SIG-M5 treated with dmso at 0.1 percent for 504 hours (cell line): ENCODE data around the gene SEC14L1.
A peak's percentile ranks its signal among the peaks of the same experiment; 100 is the strongest.
"Not testable (repeated sequence)": the region's sequence is repeated elsewhere in the genome, so short reads cannot be mapped to it uniquely, and the experiment has no call there.

Source experiments
- DNase-seq: peaks from one replicate; lab custom pipeline; 2025; ENCODE audit not compliant: unreplicated experiment; lab: John Stamatoyannopoulos, UW

SEC14L1 gene

GRCh38 chr17:77140878-77141767 is at the start of gene SEC14L1:
Gene SEC14L1, plus strand, starts transcription at chr17:77140969. Its CDS starts 2,628 bp downstream, at chr17:77143597.
- DNase-seq: no peak

DNA sequence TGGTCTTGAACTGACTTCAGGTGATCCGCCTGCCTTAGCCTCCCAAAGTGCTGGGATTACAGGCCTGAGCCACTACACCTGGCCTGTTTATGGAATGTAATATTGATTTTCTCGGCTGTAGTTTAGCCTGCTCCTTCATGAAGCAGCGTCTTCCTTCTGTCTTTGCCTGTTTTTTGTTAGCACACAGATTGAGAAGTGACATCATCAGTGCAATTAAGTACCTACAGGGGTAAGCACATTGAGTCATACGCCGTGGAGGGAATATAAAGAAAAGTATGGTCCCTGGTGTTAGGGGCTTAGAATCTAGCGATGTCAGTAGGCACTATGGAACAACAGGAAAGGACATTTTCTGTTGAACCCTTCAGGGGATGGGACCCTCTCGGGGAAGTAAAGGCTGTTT is 48.7 kb upstream of the SEC14L1 start:
- no peak for DNase-seq

DNA sequence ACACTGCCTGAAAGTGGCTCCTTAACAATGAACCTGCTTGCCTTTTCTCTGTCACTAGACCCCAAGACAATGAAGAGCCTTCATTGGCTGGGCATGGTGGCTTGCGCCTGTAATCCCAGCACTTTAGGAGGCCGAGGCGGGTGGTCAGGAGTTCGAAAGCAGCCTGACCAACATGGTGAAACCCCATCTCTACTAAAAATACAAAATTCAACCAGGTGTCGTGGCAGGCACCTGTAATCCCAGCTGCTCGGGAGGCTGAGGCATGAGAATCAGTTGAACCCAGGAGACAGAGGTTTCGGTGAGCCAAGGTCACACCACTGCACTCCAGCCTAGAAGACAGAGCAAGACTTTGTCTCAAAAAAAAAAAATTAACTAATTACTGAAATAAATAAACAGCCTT is 45.3 kb upstream of the SEC14L1 start:
- no peak for DNase-seq

GRCh38 chr17:77096570-77097214 is 44.1 kb upstream of the SEC14L1 start:
- peak; percentile 11 for DNase-seq

DNA sequence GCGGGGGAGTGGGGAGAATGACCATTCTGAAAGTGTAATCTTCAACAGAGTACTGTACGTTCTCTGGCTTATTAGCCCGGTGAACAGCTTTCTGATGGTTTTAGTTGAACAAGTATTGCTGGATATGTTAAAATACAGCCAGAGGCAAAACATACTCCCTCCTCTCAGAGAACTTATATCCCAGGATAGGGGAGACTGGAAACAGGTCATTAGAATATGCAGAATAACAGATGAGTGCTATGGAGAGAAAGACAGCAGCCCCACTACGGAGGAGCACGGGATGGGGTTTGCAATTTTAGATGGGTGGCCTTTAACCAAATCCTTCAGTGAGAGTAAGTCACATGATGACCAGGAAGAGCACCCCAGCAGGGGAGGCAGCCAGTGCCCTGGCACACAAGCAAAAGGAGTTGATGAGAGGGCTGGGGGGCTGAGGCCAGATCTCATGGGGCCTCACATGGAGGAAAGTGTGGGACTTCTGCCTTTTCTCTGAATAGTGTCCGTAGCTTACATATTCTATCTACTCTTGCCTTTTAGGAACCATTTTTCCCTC is 43.1 kb upstream of the SEC14L1 start:
- DNase-seq: no peak

- peak; percentile 87 for DNase-seq
Observed at GRCh38 chr17:77098884-77099545, 41.8 kb upstream of the SEC14L1 start.

DNA sequence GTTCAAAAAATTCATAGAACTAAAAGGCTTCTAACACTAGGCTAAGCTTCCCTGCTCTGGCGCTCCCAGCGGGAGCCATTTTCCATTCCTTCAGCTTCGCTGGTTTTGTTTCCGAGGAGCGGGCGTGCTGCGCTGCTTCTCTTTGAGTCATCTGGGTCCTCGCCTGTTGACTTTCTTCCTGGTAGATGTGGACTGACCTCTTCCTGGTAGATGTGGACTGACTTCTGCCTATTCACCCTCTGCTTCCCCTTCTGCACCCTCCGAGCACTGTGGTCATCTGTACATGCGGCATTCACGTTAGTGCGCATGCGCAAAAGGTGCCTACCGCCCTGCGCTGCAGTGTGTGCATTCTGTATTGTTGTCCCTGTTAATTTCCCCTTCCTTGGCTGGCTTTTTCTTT is 40.8 kb upstream of the SEC14L1 start:
- no peak for DNase-seq

GRCh38 chr17:77101521-77102410 is 39.0 kb upstream of the SEC14L1 start:
- no peak for DNase-seq

DNA sequence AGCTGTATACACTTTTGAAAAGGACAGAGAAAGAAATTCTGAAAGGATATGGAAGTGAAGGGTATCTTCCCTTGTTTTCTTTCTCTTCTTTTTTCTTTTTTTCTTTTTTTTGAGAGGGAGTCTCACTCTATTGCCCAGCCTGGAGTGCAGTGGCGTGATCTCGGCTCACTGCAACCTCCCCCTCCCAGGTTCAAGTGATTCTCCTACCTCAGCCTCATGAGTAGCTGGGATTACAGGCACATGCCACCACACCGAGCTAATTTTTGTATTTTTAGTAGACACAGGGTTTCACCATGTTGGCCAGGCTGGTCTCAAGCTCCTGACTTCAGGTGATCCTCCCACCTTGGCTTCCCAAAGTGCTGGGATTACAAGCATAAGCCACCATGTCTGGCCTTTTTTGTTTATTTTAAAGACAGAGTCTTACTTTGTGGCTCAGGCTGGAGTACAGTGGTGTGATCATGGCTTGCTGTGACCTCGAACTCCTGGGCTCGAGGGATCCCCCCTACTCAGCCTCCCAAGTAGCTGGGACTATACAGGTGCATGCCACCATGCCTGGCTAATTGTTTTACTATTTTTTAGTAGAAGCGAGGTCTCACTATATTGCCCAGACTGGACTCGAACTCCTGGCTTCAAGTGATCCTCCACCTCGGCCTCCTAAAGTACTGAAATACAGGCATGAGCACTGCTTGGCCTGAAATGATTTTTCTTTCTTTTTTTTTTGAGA is 38.2 kb upstream of the SEC14L1 start:
- DNase-seq: not testable (repeated sequence)

DNA sequence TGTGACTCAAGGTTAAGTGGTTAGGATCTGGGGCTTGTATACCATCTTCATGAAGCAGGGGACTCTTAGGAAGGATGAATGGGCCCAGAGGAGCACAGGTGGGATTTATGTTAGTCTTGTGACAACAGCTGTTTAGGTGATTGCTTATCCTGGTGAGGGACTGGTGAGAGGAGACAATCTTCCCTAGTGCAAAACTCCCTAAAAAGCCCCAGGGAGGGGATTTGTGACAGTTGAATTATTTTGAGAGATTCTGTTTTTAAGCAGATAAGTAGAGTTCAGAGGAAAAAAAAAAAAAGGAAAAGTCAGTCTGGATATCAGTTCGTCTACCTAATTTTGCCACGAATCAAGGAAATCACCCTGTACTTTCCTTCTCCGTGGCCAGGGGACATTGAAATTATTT is 35.1 kb upstream of the SEC14L1 start:
- DNase-seq: no peak

- DNase-seq: no peak
Observed at GRCh38 chr17:77106874-77107358, 33.9 kb upstream of the SEC14L1 start.

GRCh38 chr17:77107506-77108433 is 33.0 kb upstream of the SEC14L1 start:
- DNase-seq: no peak

DNA sequence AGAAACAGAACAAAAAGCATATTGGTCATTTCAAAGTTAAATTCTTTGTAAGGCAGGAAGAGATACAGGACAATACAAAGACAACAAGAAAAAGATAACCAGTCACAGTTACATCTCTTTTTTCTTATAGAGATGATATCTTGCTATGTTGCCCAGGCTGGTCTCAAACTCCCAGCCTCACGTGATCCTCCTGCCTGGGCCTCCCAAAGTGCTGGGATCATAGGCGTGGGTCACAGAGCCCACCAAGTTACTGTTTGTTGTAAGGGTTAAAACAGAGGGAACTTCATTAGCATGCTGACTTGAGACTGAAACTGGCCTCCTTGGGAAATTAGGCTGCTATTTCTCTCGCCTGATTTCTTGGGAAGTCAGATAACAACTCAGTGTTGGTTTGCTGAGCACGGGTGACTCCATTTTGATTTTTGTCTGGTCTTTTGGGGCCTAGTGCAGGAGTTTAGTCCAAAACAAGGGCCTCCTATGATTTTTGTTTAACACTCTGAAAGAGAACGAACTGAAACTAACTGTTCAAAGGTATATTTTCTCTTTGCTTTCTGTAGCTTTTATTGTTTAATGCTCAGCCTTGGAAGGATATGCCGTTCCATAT is 31.5 kb upstream of the SEC14L1 start:
- DNase-seq: no peak

DNA sequence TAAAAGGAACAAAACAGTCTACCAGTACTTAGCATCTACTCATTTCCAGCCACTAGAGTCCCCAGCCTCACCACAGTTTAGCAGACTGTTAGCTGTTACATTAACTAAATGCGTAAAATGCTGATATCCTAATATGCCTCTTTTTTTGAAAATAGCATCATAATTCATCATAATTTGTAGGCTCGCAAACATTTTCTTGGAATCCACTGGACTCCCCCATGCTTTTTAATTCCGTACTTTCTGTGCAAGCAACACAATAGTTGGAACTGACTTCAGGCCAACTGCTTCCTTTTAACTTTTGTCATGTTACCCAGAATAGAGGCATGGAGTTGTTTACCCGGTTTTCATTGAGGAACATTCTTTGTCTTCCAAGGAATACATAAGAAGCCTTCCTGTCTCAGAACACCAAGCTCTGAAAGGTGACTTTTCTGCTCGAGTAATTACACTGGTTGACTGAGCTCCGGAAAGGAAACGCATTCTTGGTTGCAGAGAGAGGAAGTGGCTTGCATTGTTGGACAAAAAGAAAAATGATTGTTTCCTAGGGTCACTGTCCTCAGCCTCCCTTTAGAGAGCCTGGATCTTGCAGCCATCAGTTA is 30.9 kb upstream of the SEC14L1 start:
- no peak for DNase-seq

DNA sequence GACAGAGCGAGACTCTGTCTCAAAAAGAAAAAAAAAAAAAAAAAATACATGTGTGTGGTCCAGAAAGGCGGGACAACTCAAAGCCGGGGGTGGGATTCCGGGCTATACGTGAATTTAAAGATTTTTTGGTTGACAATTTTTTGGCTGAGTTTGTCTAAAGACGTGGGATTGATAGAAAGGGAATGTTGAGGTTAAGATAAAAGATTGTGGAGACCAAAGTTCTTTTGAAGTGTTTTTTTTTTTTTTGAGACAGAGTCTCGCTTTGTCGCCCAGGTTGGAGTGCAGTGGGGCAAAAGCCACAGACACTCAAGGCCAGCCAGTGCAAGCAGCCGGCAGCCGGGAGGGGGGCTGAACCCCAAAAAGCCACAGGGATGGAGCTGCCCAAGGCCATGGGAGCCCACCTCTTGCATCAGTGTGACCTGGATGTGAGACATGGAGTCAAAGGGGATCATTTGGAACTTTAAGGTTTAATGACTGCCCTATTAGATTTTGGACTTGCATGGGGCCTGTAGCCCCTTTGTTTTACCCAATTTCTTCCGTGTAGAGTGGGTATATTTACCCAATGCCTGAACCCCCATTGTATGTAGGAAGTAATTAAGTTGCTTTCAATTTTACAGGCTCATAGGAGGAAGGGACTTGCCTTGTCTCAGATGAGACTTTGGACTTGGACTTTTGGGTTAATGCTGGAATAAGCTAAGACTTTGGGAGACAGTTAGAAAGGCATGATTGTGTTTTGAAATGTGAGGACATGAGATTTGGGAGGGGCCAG is 29.4 kb upstream of the SEC14L1 start:
- DNase-seq: not testable (repeated sequence)

GRCh38 chr17:77111934-77112296 is 28.9 kb upstream of the SEC14L1 start:
- no peak for DNase-seq

- no peak for DNase-seq
Observed at GRCh38 chr17:77115510-77115909, 25.3 kb upstream of the SEC14L1 start.
